Activated CD8-positive, alpha-beta T cell treated with anti-CD3 and anti-CD28 coated beads for 36 hours (primary cell): ENCODE measurements around the gene SNCB. TPM values are rescaled to one million over a fixed set of nuclear protein-coding genes. Genes with fewer than 3 reads are reported as not detected.

Experiments used
- ATAC-seq: fragments of 200-7000 bp; cut with Tn5 transposase; one replicate; pipeline ENCODE4 v1.10.0; 2021; ENCODE audit warnings: mild to moderate bottlenecking, moderate library complexity
- CTCF ChIA-PET: fragments of 350-600 bp; sonication (Branson Sonifier 250); formaldehyde crosslinking; loops from one replicate; lab custom pipeline; 2021; ENCODE audit warnings: antibody characterized with exemption; lab: Charles Lee
- POLR2A ChIA-PET: fragments of 350-600 bp; sonication (Branson Sonifier 250); formaldehyde crosslinking; loops from one replicate; lab custom pipeline; 2021; ENCODE audit warnings: antibody characterized with exemption; lab: Charles Lee
- DNase-seq: peaks from one replicate; pipeline ENCODE4 v3.0.0-alpha.2; 2020
- H3K27ac Mint-ChIP-seq: one replicate; pipeline ENCODE4 v1.8.0; 2021; ENCODE audit warnings: mild to moderate bottlenecking, mixed read lengths
- H3K27me3 Mint-ChIP-seq: one replicate; pipeline ENCODE4 v1.8.0; 2021; ENCODE audit warnings: mixed read lengths
- H3K36me3 Mint-ChIP-seq: one replicate; pipeline ENCODE4 v1.8.0; 2021; ENCODE audit warnings: low read depth, mixed read lengths
- H3K4me1 Mint-ChIP-seq: one replicate; pipeline ENCODE4 v1.8.0; 2021; ENCODE audit warnings: low read depth, mixed read lengths
- H3K4me3 Mint-ChIP-seq: one replicate; pipeline ENCODE4 v1.8.0; 2021; ENCODE audit warnings: mild to moderate bottlenecking, moderate library complexity, mixed read lengths
- H3K9me3 Mint-ChIP-seq: one replicate; pipeline ENCODE4 v1.8.0; 2021; ENCODE audit warnings: mixed read lengths
- intact Hi-C: fragments of 100-400 bp; cut with micrococcal nuclease; formaldehyde crosslinking; loops from one replicate; pipeline ENCODE4 v1.10.0; 2022
- total RNA-seq, 2 experiments: library from RNA; stranded (reverse); gene quantifications; one replicate each; pipeline ENCODE4 v1.2.3, GENCODE V29; 2021
- TF ChIP-seq, protein P1 (sequence below): fragments of 200-600 bp; IDR thresholded peaks from one replicate; pipeline ENCODE4 v1.8.0; 2022; ENCODE audit warnings: antibody characterized with exemption, mild to moderate bottlenecking

The SNCB gene
- total RNA-seq, 2 experiments from 2014 or later: 0.69 to 0.79 TPM

GRCh38 chr5:176643491-176644219 is 13.3 kb upstream of the SNCB start:
- no peaks in the 10 kb centered on the region for H3K27me3 Mint-ChIP-seq
- POLR2A ChIA-PET: no interaction called here
- no peak for DNase-seq
- no peak for ATAC-seq
- TF ChIP-seq, protein P1, sequence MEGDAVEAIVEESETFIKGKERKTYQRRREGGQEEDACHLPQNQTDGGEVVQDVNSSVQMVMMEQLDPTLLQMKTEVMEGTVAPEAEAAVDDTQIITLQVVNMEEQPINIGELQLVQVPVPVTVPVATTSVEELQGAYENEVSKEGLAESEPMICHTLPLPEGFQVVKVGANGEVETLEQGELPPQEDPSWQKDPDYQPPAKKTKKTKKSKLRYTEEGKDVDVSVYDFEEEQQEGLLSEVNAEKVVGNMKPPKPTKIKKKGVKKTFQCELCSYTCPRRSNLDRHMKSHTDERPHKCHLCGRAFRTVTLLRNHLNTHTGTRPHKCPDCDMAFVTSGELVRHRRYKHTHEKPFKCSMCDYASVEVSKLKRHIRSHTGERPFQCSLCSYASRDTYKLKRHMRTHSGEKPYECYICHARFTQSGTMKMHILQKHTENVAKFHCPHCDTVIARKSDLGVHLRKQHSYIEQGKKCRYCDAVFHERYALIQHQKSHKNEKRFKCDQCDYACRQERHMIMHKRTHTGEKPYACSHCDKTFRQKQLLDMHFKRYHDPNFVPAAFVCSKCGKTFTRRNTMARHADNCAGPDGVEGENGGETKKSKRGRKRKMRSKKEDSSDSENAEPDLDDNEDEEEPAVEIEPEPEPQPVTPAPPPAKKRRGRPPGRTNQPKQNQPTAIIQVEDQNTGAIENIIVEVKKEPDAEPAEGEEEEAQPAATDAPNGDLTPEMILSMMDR: no peak
- CTCF ChIA-PET: interaction anchor here (7.8 kb wide), 1 partner anchor 15 kb away, joined by 54 read pairs; no protein-coding TSS in a partner anchor
- intact Hi-C loops: no loop called here
- H3K4me1 Mint-ChIP-seq: peaks cover 24% of the 10 kb centered on the region
- no peak overlapping the region for H3K4me3 Mint-ChIP-seq
- no peaks in the 10 kb centered on the region for H3K9me3 Mint-ChIP-seq
- no peak overlapping the region for H3K27ac Mint-ChIP-seq
- no peaks in the 10 kb centered on the region for H3K36me3 Mint-ChIP-seq

DNA sequence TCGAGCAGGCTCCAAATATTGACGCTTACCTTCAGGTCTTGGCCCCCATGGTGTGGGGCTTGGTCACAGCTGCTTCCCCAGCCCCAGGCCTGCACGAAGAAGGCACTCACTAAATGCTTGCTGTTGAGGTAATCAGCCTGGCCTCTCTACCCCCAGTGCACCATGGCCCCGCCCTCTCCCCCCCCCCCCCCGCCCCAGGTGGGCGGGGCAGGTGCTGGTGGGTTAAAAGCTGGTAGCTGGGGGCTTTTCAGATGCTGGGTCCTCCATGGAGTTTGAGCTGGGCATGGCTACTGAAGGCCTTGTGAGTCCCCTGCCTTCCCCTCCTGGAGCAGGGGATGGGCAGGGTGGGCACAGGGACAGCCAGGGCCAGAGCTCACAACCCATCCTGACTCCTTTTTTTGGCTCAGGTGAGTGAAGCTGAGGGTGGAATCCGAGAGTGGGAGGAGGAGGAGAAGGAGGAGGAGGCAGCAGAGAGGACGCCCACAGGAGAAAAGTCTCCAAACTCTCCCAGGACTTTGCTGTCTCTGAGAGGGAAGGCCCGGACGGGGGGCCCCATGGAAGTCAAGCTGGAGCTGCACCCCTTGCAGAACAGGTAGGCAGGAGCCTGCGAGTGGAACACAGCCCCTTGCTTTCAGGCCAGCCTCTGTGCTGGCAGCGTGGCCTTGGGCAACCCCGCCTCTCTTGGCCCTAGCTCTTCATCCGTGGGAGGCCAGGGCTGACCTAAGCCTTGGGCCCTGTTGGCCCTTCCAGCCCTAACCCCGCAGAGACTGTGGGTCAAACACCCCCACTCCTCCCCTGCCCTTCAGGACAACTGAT is 12.5 kb upstream of the SNCB start:
- no peaks in the 10 kb centered on the region for H3K27me3 Mint-ChIP-seq
- ChIA-PET CTCF (interaction anchor here (7.8 kb wide), 1 partner anchor 16 kb away, joined by 54 read pairs; no protein-coding TSS in a partner anchor), POLR2A (no interaction called here)
- TF ChIP-seq, protein P1: no peak
- no peak overlapping the region for H3K4me3 Mint-ChIP-seq
- ATAC-seq (no peak), DNase-seq (no peak)
- no peaks in the 10 kb centered on the region for H3K9me3 Mint-ChIP-seq
- no peak overlapping the region for H3K27ac Mint-ChIP-seq
- intact Hi-C loops: no loop called here
- H3K36me3 Mint-ChIP-seq: no peaks in the 10 kb centered on the region
- H3K4me1 Mint-ChIP-seq: peaks cover 18% of the 10 kb centered on the region

DNA sequence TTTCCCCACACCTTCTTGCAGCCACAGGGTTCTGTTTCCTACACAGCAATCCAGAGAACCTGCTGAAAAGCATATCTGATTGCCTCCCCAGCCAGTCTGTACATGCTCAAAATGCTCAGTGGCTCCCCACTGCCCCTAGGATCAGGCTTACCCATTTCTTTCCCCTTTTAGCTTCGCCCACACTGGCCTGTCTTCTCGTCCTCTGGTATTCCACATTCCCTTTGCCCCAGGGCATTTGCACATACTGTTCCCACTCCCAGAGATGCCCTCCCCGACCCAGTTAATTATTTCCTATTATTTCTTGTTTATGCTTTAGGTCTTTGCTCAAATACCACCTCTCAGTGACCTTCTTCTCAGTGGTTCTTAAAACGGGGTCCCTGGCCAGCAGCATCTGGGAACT is 10.3 kb upstream of the SNCB start:
- DNase-seq (no peak), ATAC-seq (no peak)
- CTCF ChIA-PET: interaction anchor here (1.0 to 1.4 kb wide), 2 partner anchors 10 to 20 kb away, joined by 3 to 4 read pairs; partner anchors contain the start of genes EIF4E1B and SNCB
- Mint-ChIP-seq H3K9me3 (no peaks in the 10 kb centered on the region), H3K36me3 (no peaks in the 10 kb centered on the region), H3K4me1 (peaks cover 6% of the 10 kb centered on the region), H3K27ac (no peak overlapping the region), H3K27me3 (peaks cover 1% of the 10 kb centered on the region), H3K4me3 (no peak overlapping the region)
- TF ChIP-seq, protein P1: no peak
- intact Hi-C loops: no loop called here
- POLR2A ChIA-PET: no interaction called here

GRCh38 chr5:176639981-176640380 is 9.6 kb upstream of the SNCB start:
- Mint-ChIP-seq H3K4me3 (no peak overlapping the region), H3K36me3 (no peaks in the 10 kb centered on the region), H3K27me3 (peaks cover 6% of the 10 kb centered on the region), H3K9me3 (no peaks in the 10 kb centered on the region), H3K27ac (no peak overlapping the region), H3K4me1 (peaks cover 6% of the 10 kb centered on the region)
- ATAC-seq: no peak
- TF ChIP-seq, protein P1: no peak
- ChIA-PET CTCF (interaction anchor here (1.0 to 1.4 kb wide), 3 partner anchors 10 to 21 kb away, joined by 3 to 4 read pairs (median 3); partner anchors contain the start of genes EIF4E1B and SNCB), POLR2A (no interaction called here)
- no peak for DNase-seq
- intact Hi-C loops: no loop called here
